Endothelial cell of umbilical vein (primary cell): ENCODE data around the gene AP3S2. TPM values are rescaled to one million over a fixed set of nuclear protein-coding genes. Genes with fewer than 3 reads are reported as not detected.

Experiments
- BruUV-seq: library from RNA; stranded (reverse); fragments of 400-500 nt; replicated peaks from 2 replicates; lab custom pipeline; 2021; lab: Mats Ljungman, UMichigan
- CTCF ChIA-PET: fragments of 300-600, 350-600 bp; sonication (Branson Sonifier 250); formaldehyde crosslinking; loops from one replicate; lab custom pipeline; 2021; ENCODE audit warnings: antibody characterized with exemption, inconsistent platforms; lab: Charles Lee
- POLR2A ChIA-PET: fragments of 300-600, 350-600 bp; sonication (Branson Sonifier 250); formaldehyde crosslinking; loops from one replicate; lab custom pipeline; 2021; ENCODE audit warnings: antibody characterized with exemption, inconsistent platforms; lab: Charles Lee
- DNase-seq: peaks from one replicate; pipeline ENCODE4 v3.0.0-alpha.2; 2011; ENCODE audit warnings: low read depth, low spot score
- FAIRE-seq: peaks from 2 replicates; lab custom pipeline; 2011; peaks lifted over from hg19 to GRCh38; lab: Jason Lieb, UNC
- H2AFZ ChIP-seq: 2 replicates; pipeline ENCODE4 v1.6.0; 2012; ENCODE audit warnings: low read depth, low read length, control low read depth, inconsistent platforms
- H3K27ac ChIP-seq: 2 replicates; pipeline ENCODE4 v1.5.1; 2011; ENCODE audit warnings: low read depth, mild to moderate bottlenecking, control low read depth, low read length, moderate library complexity; ENCODE audit not compliant: insufficient read depth
- H3K27me3 ChIP-seq, 2 experiments: 2 replicates each; pipeline versions ENCODE4 v1.6.0 to v1.6.1; 2011; ENCODE audit warnings: low read length in 2 of 2, mixed read lengths in 1 of 2; ENCODE audit not compliant: control insufficient read depth in 2 of 2, insufficient read depth in 2 of 2
- H3K36me3 ChIP-seq, 2 experiments: 2 replicates in 1 of 2; 3 replicates in 1 of 2; pipeline ENCODE4 v1.5.1; 2011; ENCODE audit warnings: low read length in 2 of 2, mild to moderate bottlenecking in 1 of 2, moderate library complexity in 1 of 2; ENCODE audit not compliant: control insufficient read depth in 2 of 2, insufficient read depth in 2 of 2; ENCODE audit errors: extremely low read depth in 1 of 2
- H3K4me1 ChIP-seq: 3 replicates; pipeline ENCODE4 v1.5.1; 2011; ENCODE audit warnings: mild to moderate bottlenecking, low read length; ENCODE audit not compliant: control insufficient read depth, insufficient read depth; ENCODE audit errors: extremely low read depth
- H3K4me2 ChIP-seq: 2 replicates; pipeline ENCODE4 v1.6.1; 2011; ENCODE audit warnings: low read length, control low read depth, mixed read lengths; ENCODE audit not compliant: insufficient read depth
- H3K4me3 ChIP-seq, 3 experiments: fragments of 200-600 bp in 1 of 3; sonication (generic), shearing (Covaris generic) in 1 of 3; replicated peaks in 1 of 3; 2 replicates each; pipeline ENCODE4 v1.5.1; 2011 to 2016; ENCODE audit warnings: control low read depth in 3 of 3, low read length in 3 of 3, mild to moderate bottlenecking in 2 of 3, inconsistent platforms in 1 of 3, low read depth in 1 of 3, moderate library complexity in 1 of 3; ENCODE audit not compliant: insufficient read depth in 1 of 3
- H3K79me2 ChIP-seq: 2 replicates; pipeline ENCODE4 v1.6.0; 2012; ENCODE audit warnings: low read length, inconsistent platforms; ENCODE audit not compliant: control insufficient read depth, insufficient read depth
- H3K9ac ChIP-seq: replicated peaks from 2 replicates; pipeline ENCODE3; 2011; ENCODE audit warnings: low read length, control low read depth; ENCODE audit not compliant: insufficient read depth; ENCODE audit errors: extremely low read depth
- H3K9me1 ChIP-seq: replicated peaks from 3 replicates; pipeline ENCODE4 v1.6.0; 2011; ENCODE audit warnings: mild to moderate bottlenecking, low read length; ENCODE audit not compliant: control insufficient read depth, insufficient read depth; ENCODE audit errors: extremely low read depth
- H3K9me3 ChIP-seq: replicated peaks from 2 replicates; pipeline ENCODE4 v1.5.1; 2012; ENCODE audit warnings: low read length, inconsistent platforms; ENCODE audit not compliant: control insufficient read depth, insufficient read depth
- H4K20me1 ChIP-seq: replicated peaks from 2 replicates; pipeline ENCODE3; 2011; ENCODE audit warnings: mild to moderate bottlenecking, low read length; ENCODE audit not compliant: control insufficient read depth, insufficient read depth; ENCODE audit errors: extremely low read depth
- CTCF ChIP-seq, 2 donors: IDR thresholded peaks; 1 replicate in 1 of 2; 2 replicates in 1 of 2; pipeline ENCODE4 v1.5.1; 2011; ENCODE audit warnings: low read length in 2 of 2, mild to moderate bottlenecking in 2 of 2, moderate library complexity in 2 of 2, control low read depth in 1 of 2, inconsistent platforms in 1 of 2, low read depth in 1 of 2; ENCODE audit not compliant: insufficient read depth in 1 of 2; ENCODE audit errors: extremely low read depth in 1 of 2
- EZH2 ChIP-seq: IDR thresholded peaks from 2 replicates; pipeline ENCODE4 v1.6.1; 2012; ENCODE audit warnings: borderline replicate concordance, low read depth, mild to moderate bottlenecking, moderate library complexity, low read length, inconsistent platforms; ENCODE audit not compliant: severe bottlenecking
- FOS ChIP-seq: IDR thresholded peaks from 2 replicates; pipeline ENCODE4 v1.6.1; 2011; ENCODE audit warnings: mild to moderate bottlenecking, low read length, moderate library complexity, borderline replicate concordance; ENCODE audit not compliant: insufficient read depth
- GATA2 ChIP-seq: IDR thresholded peaks from 2 replicates; pipeline ENCODE4 v1.7.0; 2011; ENCODE audit warnings: low read depth, mild to moderate bottlenecking, moderate library complexity, mixed read lengths, low read length; ENCODE audit not compliant: insufficient read length, insufficient read depth
- JUN ChIP-seq: IDR thresholded peaks from 2 replicates; pipeline ENCODE4 v1.6.1; 2011; ENCODE audit warnings: borderline replicate concordance, low read depth; ENCODE audit not compliant: insufficient read length, insufficient read depth
- MAX ChIP-seq: IDR thresholded peaks from 2 replicates; pipeline ENCODE4 v1.6.1; 2011; ENCODE audit not compliant: insufficient read depth, insufficient read length
- MYC ChIP-seq: IDR thresholded peaks from one replicate; pipeline ENCODE4 v1.6.1; 2011; ENCODE audit warnings: mild to moderate bottlenecking, low read depth, low read length
- POLR2A ChIP-seq: IDR thresholded peaks from 2 replicates; pipeline ENCODE4 v1.6.1; 2012; ENCODE audit warnings: low read depth, mild to moderate bottlenecking, control low read depth, low read length
- POLR2AphosphoS5 ChIP-seq: IDR thresholded peaks from 2 replicates; pipeline ENCODE4 v1.6.1; 2012; ENCODE audit warnings: low read depth, mild to moderate bottlenecking, control low read depth, low read length, moderate library complexity; ENCODE audit not compliant: insufficient read depth
- dilution Hi-C: fragments of 300-500 bp; cut with MboI; formaldehyde crosslinking; loops from one replicate; pipeline ENCODE4 v1.15.0; 2019; ENCODE audit warnings: low sequenced_read_pairs; ENCODE audit not compliant: extremely low pct_ligation_motif_present
- intact Hi-C: fragments of 100-400 bp; cut with micrococcal nuclease; formaldehyde crosslinking; loops from one replicate; pipeline ENCODE4 v1.10.0; 2022
- polyA plus RNA-seq, 4 experiments: library from polyadenylated mRNA; depleted of rRNA in 3 of 4; stranded (reverse) in 3 of 4; unstranded in 1 of 4; fragments of >200 nt; gene quantifications; 2 replicates each; pipeline versions ENCODE4 v1.2.1 to v1.2.3, GENCODE V29; 2011 to 2012; ENCODE audit warnings: missing spikeins in 1 of 4
- total RNA-seq: library from RNA; stranded (reverse); gene quantifications from 2 replicates; pipeline ENCODE4 v1.2.3, GENCODE V29; 2021

Gene AP3S2
- total and polyA plus RNA-seq, 2 donors (not counting 3 experiments of a cell fraction or from before 2014, with no cell fraction given), result 14.6 to 31.1 TPM

GRCh38 chr15:89858661-89859458, 34.9 kb downstream of the AP3S2 start:
- DNase-seq (no peak), FAIRE-seq (peak; percentile 24)
- ChIA-PET CTCF (interaction anchor here (1.0 kb wide), 1 partner anchor 16 kb away, joined by 4 read pairs; no protein-coding TSS in a partner anchor), POLR2A (no interaction called here)
- no peak overlapping the region for H3K27ac ChIP-seq
- H3K79me2 ChIP-seq, result no peaks in the 10 kb centered on the region
- no peak for TF ChIP-seq CTCF (IDR thresholded peaks at IDR 0.05; ENCODE audit: extremely low read depth in 1 of 2, insufficient read depth in 1 of 2, low read depth in 1 of 2, low read length in 2 of 2)
- no peak for TF ChIP-seq FOS
- TF ChIP-seq JUN, result no peak
- no peak for TF ChIP-seq MYC
- no peak for TF ChIP-seq GATA2
- TF ChIP-seq EZH2, result no peak
- no peak for TF ChIP-seq POLR2A
- TF ChIP-seq MAX, result no peak
- TF ChIP-seq POLR2AphosphoS5, result no peak
- H3K9me1 ChIP-seq, result no peaks in the 10 kb centered on the region
- H3K36me3 ChIP-seq, result peaks cover 0 to 5% of the 10 kb centered on the region in 2 experiments
- H3K4me2 ChIP-seq, result no peak overlapping the region
- intact Hi-C loops (no loop called here), dilution Hi-C loops (loop anchor here (25.0 kb wide), 1 partner anchor 97 kb away; the partner anchor contains the start of gene MESP1)
- no peaks in the 10 kb centered on the region for H3K4me1 ChIP-seq
- no peaks in the 10 kb centered on the region for H3K27me3 ChIP-seq
- no TSS peak for BruUV-seq
- H3K4me3 ChIP-seq, result no peak overlapping the region
- no peaks in the 10 kb centered on the region for H3K9me3 ChIP-seq
- H4K20me1 ChIP-seq, result no peaks in the 10 kb centered on the region
- H3K9ac ChIP-seq, result no peak overlapping the region
- no peak overlapping the region for H2AFZ ChIP-seq
